Ishikawa (cell line): Measurements from ENCODE around the gene PRRT1B.

Experiments used
- CEBPB ChIP-seq: IDR thresholded peaks from 2 replicates; pipeline ENCODE4 v1.6.1; 2012
- CREB1 ChIP-seq: IDR thresholded peaks from 2 replicates; pipeline ENCODE4 v1.6.1; 2012; ENCODE audit warnings: low read depth
- EGR1 ChIP-seq: IDR thresholded peaks from 2 replicates; pipeline ENCODE4 v1.6.1; 2012
- EP300 ChIP-seq: IDR thresholded peaks from 2 replicates; pipeline ENCODE4 v1.6.1; 2012; ENCODE audit warnings: borderline replicate concordance
- FOXM1 ChIP-seq: IDR thresholded peaks from 2 replicates; pipeline ENCODE4 v1.6.1; 2012; ENCODE audit warnings: low read depth, borderline replicate concordance
- MAX ChIP-seq: IDR thresholded peaks from 2 replicates; pipeline ENCODE4 v1.6.1; 2012
- NFIC ChIP-seq: IDR thresholded peaks from 2 replicates; pipeline ENCODE4 v1.6.1; 2012
- RAD21 ChIP-seq: IDR thresholded peaks from 2 replicates; pipeline ENCODE4 v1.6.1; 2012; ENCODE audit warnings: low read depth
- REST ChIP-seq: IDR thresholded peaks from 2 replicates; pipeline ENCODE4 v1.6.1; 2012; ENCODE audit warnings: low read depth, mild to moderate bottlenecking
- TAF1 ChIP-seq: IDR thresholded peaks from 2 replicates; pipeline ENCODE4 v1.6.1; 2012; ENCODE audit warnings: low read depth, mild to moderate bottlenecking
- TCF12 ChIP-seq: IDR thresholded peaks from 2 replicates; pipeline ENCODE4 v1.6.1; 2012; ENCODE audit warnings: low read depth
- TEAD4 ChIP-seq: IDR thresholded peaks from 2 replicates; pipeline ENCODE4 v1.6.1; 2012
- USF1 ChIP-seq: IDR thresholded peaks from 2 replicates; pipeline ENCODE4 v1.6.1; 2012
- YY1 ChIP-seq: IDR thresholded peaks from 2 replicates; pipeline ENCODE4 v1.6.1; 2012; ENCODE audit warnings: low read depth
- ZBTB7A ChIP-seq: IDR thresholded peaks from 2 replicates; pipeline ENCODE4 v1.6.1; 2012; ENCODE audit warnings: low read depth

The PRRT1B gene

GRCh38 chr9:131605770-131606590 lies 60.7 kb downstream of the PRRT1B start:
- TF ChIP-seq EGR1 = no peak
- TF ChIP-seq CREB1 = no peak
- TF ChIP-seq NFIC = no peak

- no peak for TF ChIP-seq FOXM1
- TF ChIP-seq ZBTB7A = no peak
- no peak for TF ChIP-seq MAX
- TF ChIP-seq TCF12 = no peak
- no peak for TF ChIP-seq EP300
- TF ChIP-seq REST = no peak
- TF ChIP-seq CEBPB = no peak
- TF ChIP-seq NFIC = no peak
- TF ChIP-seq YY1 = no peak
- TF ChIP-seq CREB1 = no peak
- TF ChIP-seq EGR1 = no peak
- no peak for TF ChIP-seq TEAD4
- no peak for TF ChIP-seq TAF1
- TF ChIP-seq RAD21 = no peak
- TF ChIP-seq USF1 = no peak
These were observed 61.7 kb downstream of the PRRT1B start for GRCh38 chr9:131606896-131607567.

- TF ChIP-seq TCF12 (no peak), TEAD4 (no peak), MAX (no peak)
These were observed 62.3 kb downstream of the PRRT1B start for GRCh38 chr9:131607591-131607990.

- no peak; the same call in 1 of the 2 replicates for TF ChIP-seq ZBTB7A
- no peak for TF ChIP-seq CREB1
- no peak for TF ChIP-seq EGR1
- no peak for TF ChIP-seq TAF1
- TF ChIP-seq NFIC = peak; percentile 94
- 0 out of 2 replicates have a peak, but pooled peaks have one; percentile 19 for TF ChIP-seq USF1
- TF ChIP-seq RAD21 = peak; percentile 22; the same call in 1 of the 2 replicates
- peak; percentile 100 for TF ChIP-seq TEAD4
- TF ChIP-seq TCF12 = peak; percentile 67; the same call in 1 of the 2 replicates
- TF ChIP-seq YY1 = 0 out of 2 replicates have a peak, but pooled peaks have one; percentile 57
These were observed 63.2 kb downstream of the PRRT1B start for GRCh38 chr9:131608493-131609037.
